Small intestine (tissue), 7 donors: Measurements from ENCODE around the gene PAK4. TPM values are rescaled to one million over a fixed set of nuclear protein-coding genes. Genes with fewer than 3 reads are reported as not detected.

Experiments used
- DNase-seq, 2 donors: peaks; one replicate each; pipeline versions ENCODE4 v3.0.0 to v3.0.0-alpha.2; 2013
- FAIRE-seq: peaks from 2 replicates; lab custom pipeline; 2012; peaks lifted over from hg19 to GRCh38; lab: Jason Lieb, UNC
- H3K27ac ChIP-seq, 3 donors: one replicate each; pipeline ENCODE4 v1.5.1; 2013; ENCODE audit warnings: low read length in 2 of 3, mild to moderate bottlenecking in 2 of 3, control low read depth in 1 of 3, inconsistent platforms in 1 of 3, low read depth in 1 of 3, moderate library complexity in 1 of 3
- H3K27me3 ChIP-seq, 3 donors: one replicate each; pipeline ENCODE4 v1.6.1; 2013; ENCODE audit warnings: low read length in 3 of 3, inconsistent platforms in 1 of 3; ENCODE audit not compliant: control insufficient read depth in 3 of 3, insufficient read depth in 3 of 3
- H3K36me3 ChIP-seq, 3 donors: one replicate each; pipeline ENCODE4 v1.6.1; 2013; ENCODE audit warnings: low read length in 3 of 3, inconsistent platforms in 1 of 3, low read depth in 1 of 3, mild to moderate bottlenecking in 1 of 3, moderate library complexity in 1 of 3; ENCODE audit not compliant: control insufficient read depth in 3 of 3, insufficient read depth in 2 of 3
- H3K4me1 ChIP-seq, 3 donors: one replicate each; pipeline ENCODE4 v1.6.1; 2013; ENCODE audit warnings: low read length in 2 of 3, inconsistent platforms in 1 of 3, low read depth in 1 of 3, mild to moderate bottlenecking in 1 of 3, moderate library complexity in 1 of 3; ENCODE audit not compliant: control insufficient read depth in 3 of 3, insufficient read depth in 2 of 3
- H3K4me3 ChIP-seq, 3 donors: one replicate each; pipeline ENCODE4 v1.5.1; 2013; ENCODE audit warnings: low read length in 3 of 3, control low read depth in 1 of 3, inconsistent platforms in 1 of 3, low read depth in 1 of 3, mild to moderate bottlenecking in 1 of 3, moderate library complexity in 1 of 3
- H3K9me3 ChIP-seq, 2 donors: one replicate each; pipeline ENCODE4 v1.6.1; 2013; ENCODE audit warnings: low read depth in 1 of 2, low read length in 1 of 2; ENCODE audit not compliant: control insufficient read depth in 2 of 2, insufficient read depth in 1 of 2
- WGBS, 3 donors: extraction: QIAGEN DNeasy Blood & Tissue Kit; methylation state at CpG; one replicate each; pipeline ENCODE4 v1.1.7; 2013; 5-methylcytosine and 5-hydroxymethylcytosine counted together
- polyA plus RNA-seq, 4 donors: library from polyadenylated mRNA; stranded (reverse) in 3 of 4; unstranded in 1 of 4; fragments of 200-250 nt in 3 of 4; fragments of 120-200 nt in 1 of 4; gene quantifications; one replicate each; pipeline versions ENCODE4 v1.2.1 to v1.2.3, GENCODE V29; 2013
- donor health status: healthy with polysubstance abuse.
- donor health status: control.
- donor health status: control.
- donor health status: Bipolar disorder and iron deficiency.
- donor health status: healthy.

The PAK4 gene
- polyA plus RNA-seq, 4 donors, result 34.6 to 73.4 (median 54.2) TPM

- Histone ChIP-seq H3K27ac (no peak overlapping the region), H3K4me1 (peaks cover 0 to 8% (median 0%) of the 10 kb centered on the region in 3 donors), H3K4me3 (no peak overlapping the region), H3K27me3 (no peaks in the 10 kb centered on the region), H3K36me3 (peaks cover 29 to 91% (median 37%) of the 10 kb centered on the region in 3 donors), H3K9me3 (no peaks in the 10 kb centered on the region)
- DNase-seq (no peak), FAIRE-seq (no peak)
- WGBS, 3 donors, result 82 to 86% (median 83%) methylated on average over 27 of the region's 27 CpGs
Observed at GRCh38 chr19:39171479-39172465, 46.2 kb downstream of the PAK4 start.

GRCh38 chr19:39172700-39173501, 47.3 kb downstream of the PAK4 start:
- no peak overlapping the region for H3K27ac ChIP-seq
- H3K4me3 ChIP-seq, result no peak overlapping the region
- FAIRE-seq (no peak), DNase-seq (no peak)
- H3K27me3 ChIP-seq, result no peaks in the 10 kb centered on the region
- 90 to 93% (median 91%) methylated on average over 31 to 45 of the region's 45 CpGs for WGBS, 3 donors
- H3K4me1 ChIP-seq, result no peaks in the 10 kb centered on the region
- no peaks in the 10 kb centered on the region for H3K9me3 ChIP-seq
- peaks cover 29 to 98% (median 38%) of the 10 kb centered on the region in 3 donors for H3K36me3 ChIP-seq

GRCh38 chr19:39173502-39173991, 48.0 kb downstream of the PAK4 start:
- Histone ChIP-seq H3K4me1 (no peaks in the 10 kb centered on the region), H3K27ac (no peak overlapping the region), H3K4me3 (no peak overlapping the region), H3K9me3 (no peaks in the 10 kb centered on the region), H3K27me3 (no peaks in the 10 kb centered on the region), H3K36me3 (peaks cover 31 to 98% (median 40%) of the 10 kb centered on the region in 3 donors)
- WGBS, 3 donors, result 94 to 96% (median 96%) methylated on average over 14 to 25 of the region's 25 CpGs
- FAIRE-seq (no peak), DNase-seq (no peak)

- Histone ChIP-seq H3K4me3 (no peak overlapping the region), H3K27ac (no peak overlapping the region), H3K9me3 (no peaks in the 10 kb centered on the region), H3K4me1 (no peaks in the 10 kb centered on the region), H3K27me3 (no peaks in the 10 kb centered on the region), H3K36me3 (peaks cover 31 to 98% (median 41%) of the 10 kb centered on the region in 3 donors)
- FAIRE-seq (no peak), DNase-seq (no peak)
- WGBS, 3 donors, result 84 to 92% (median 91%) methylated on average over 13 to 16 of the region's 16 CpGs
Observed at GRCh38 chr19:39174142-39174541, 48.6 kb downstream of the PAK4 start.

- no peaks in the 10 kb centered on the region for H3K9me3 ChIP-seq
- no peaks in the 10 kb centered on the region for H3K27me3 ChIP-seq
- FAIRE-seq (no peak), DNase-seq (no peak)
- H3K36me3 ChIP-seq, result peaks cover 26 to 98% (median 40%) of the 10 kb centered on the region in 3 donors
- H3K4me1 ChIP-seq, result no peaks in the 10 kb centered on the region
- no peak overlapping the region for H3K4me3 ChIP-seq
- 88 to 92% (median 90%) methylated on average over 39 to 43 of the region's 43 CpGs for WGBS, 3 donors
- H3K27ac ChIP-seq, result no peak overlapping the region
Observed at GRCh38 chr19:39174558-39175544, 49.3 kb downstream of the PAK4 start.

- Histone ChIP-seq H3K27me3 (no peaks in the 10 kb centered on the region), H3K9me3 (no peaks in the 10 kb centered on the region), H3K36me3 (peaks cover 23 to 97% (median 36%) of the 10 kb centered on the region in 3 donors), H3K4me3 (no peak overlapping the region), H3K27ac (no peak overlapping the region), H3K4me1 (no peaks in the 10 kb centered on the region)
- 90 to 93% (median 91%) methylated on average over 7 of the region's 7 CpGs for WGBS, 3 donors
- FAIRE-seq (no peak), DNase-seq (no peak)
Observed at GRCh38 chr19:39175564-39175963, 50.0 kb downstream of the PAK4 start.

- 92 to 98% (median 96%) methylated on average over 10 of the region's 10 CpGs for WGBS, 3 donors
- no peaks in the 10 kb centered on the region for H3K9me3 ChIP-seq
- FAIRE-seq (no peak), DNase-seq (no peak)
- H3K36me3 ChIP-seq, result peaks cover 18 to 96% (median 34%) of the 10 kb centered on the region in 3 donors
- no peak overlapping the region for H3K27ac ChIP-seq
- no peaks in the 10 kb centered on the region for H3K27me3 ChIP-seq
- no peak overlapping the region for H3K4me3 ChIP-seq
- no peaks in the 10 kb centered on the region for H3K4me1 ChIP-seq
Observed at GRCh38 chr19:39177110-39177699, 51.6 kb downstream of the PAK4 start.
